HG03045 (cell line): ENCODE measurements around the gene WDR49.

Source experiments
- ATAC-seq: cut with Tn5 transposase; IDR thresholded peaks from one replicate; pipeline ENCODE4 v1.9.1; 2021; ENCODE audit warnings: mild to moderate bottlenecking, moderate library complexity; ENCODE audit not compliant: unreplicated experiment

Gene WDR49

GRCh38 chr3:167491621-167492020 is 162.1 kb downstream of the WDR49 start:
- ATAC-seq = no peak

GRCh38 chr3:167489571-167489970 is 164.2 kb downstream of the WDR49 start:
- ATAC-seq = no peak

- no peak for ATAC-seq
Measured at GRCh38 chr3:167487556-167487955, 166.2 kb downstream of the WDR49 start.

- ATAC-seq = no peak
Measured at GRCh38 chr3:167484551-167484950, 169.2 kb downstream of the WDR49 start.

- ATAC-seq = no peak
Measured at GRCh38 chr3:167483708-167484475, 169.8 kb downstream of the WDR49 start.

GRCh38 chr3:167481164-167481563 is 172.6 kb downstream of the WDR49 start:
- no peak for ATAC-seq

- no peak for ATAC-seq
Measured at GRCh38 chr3:167480748-167481147, 173.0 kb downstream of the WDR49 start.

- ATAC-seq = no peak
Measured at GRCh38 chr3:167473863-167474262, 179.9 kb downstream of the WDR49 start, which contains the start of gene SERPINI2. TSS of gene SERPINI2 (minus strand) at chr3:167474042. CDS start at chr3:167471834, 2,208 bp downstream.

GRCh38 chr3:167469381-167469780 is 184.4 kb downstream of the WDR49 start:
- ATAC-seq = no peak

- no peak for ATAC-seq
Measured at GRCh38 chr3:167467848-167468611, 185.7 kb downstream of the WDR49 start.

- ATAC-seq = no peak
Measured at GRCh38 chr3:167466966-167467365, 186.8 kb downstream of the WDR49 start.

- no peak for ATAC-seq
Measured at GRCh38 chr3:167456157-167456799, 197.5 kb downstream of the WDR49 start.

GRCh38 chr3:167453815-167454214 is 199.9 kb downstream of the WDR49 start:
- ATAC-seq = no peak

GRCh38 chr3:167451282-167451681 is 202.5 kb downstream of the WDR49 start:
- no peak for ATAC-seq

GRCh38 chr3:167450675-167451074 is 203.1 kb downstream of the WDR49 start:
- no peak for ATAC-seq

- ATAC-seq = no peak
Measured at GRCh38 chr3:167450195-167450594, 203.5 kb downstream of the WDR49 start.

GRCh38 chr3:167445491-167445890 is 208.3 kb downstream of the WDR49 start:
- ATAC-seq = no peak

- ATAC-seq = no peak
Measured at GRCh38 chr3:167441256-167441655, 212.5 kb downstream of the WDR49 start.

- ATAC-seq = no peak
Measured at GRCh38 chr3:167437428-167438139, 216.2 kb downstream of the WDR49 start.
